HepG2 (cell line): ENCODE measurements around the gene NAB1. TPM values are rescaled to one million over a fixed set of nuclear protein-coding genes. Genes with fewer than 3 reads are reported as not detected.

Experiments
- ATAC-seq: fragments of 200-7000 bp; cut with Tn5 transposase; 3 replicates; pipeline ENCODE4 v1.9.1; 2020; ENCODE audit warnings: mild to moderate bottlenecking, moderate library complexity
- BruUV-seq: library from RNA; stranded (reverse); fragments of 400-500 nt; replicated peaks from 2 replicates; lab custom pipeline; 2021; lab: Mats Ljungman, UMichigan
- CTCF ChIA-PET: fragments of 300-600 bp; formaldehyde crosslinking; extraction: SDS; loops from one replicate; lab custom pipeline; 2021; ENCODE audit warnings: low total read pairs, inconsistent platforms, low intra/inter-chr PET ratio; lab: Yijun Ruan, JAX
- POLR2A ChIA-PET: fragments of 350-600 bp; sonication (Branson Sonifier 250); formaldehyde crosslinking; loops from one replicate; lab custom pipeline; 2020; ENCODE audit warnings: antibody characterized with exemption, inconsistent platforms; lab: Yijun Ruan, JAX
- DNase-seq: peaks from one replicate; pipeline ENCODE4 v3.0.0-alpha.2; 2015; ENCODE audit warnings: low spot score
- FAIRE-seq: peaks from 3 replicates; lab custom pipeline; 2011; peaks lifted over from hg19 to GRCh38; lab: Jason Lieb, UNC
- H2AFZ ChIP-seq: one replicate; pipeline ENCODE4 v1.6.1; 2011; ENCODE audit warnings: low read length, inconsistent platforms
- H3K27ac ChIP-seq: fragments of 300-600 bp; 3 replicates; pipeline ENCODE4 v1.8.0; 2011; ENCODE audit warnings: mixed run types, mild to moderate bottlenecking, mixed read lengths, low read length, inconsistent platforms; ENCODE audit not compliant: insufficient read depth; ENCODE audit errors: extremely low read length
- H3K27me3 ChIP-seq, 2 experiments: fragments of 200-600 bp in 1 of 2; 2 replicates in 1 of 2; 3 replicates in 1 of 2; pipeline versions ENCODE4 v1.6.0 to v1.8.0; 2011; ENCODE audit warnings: low read length in 2 of 2, mild to moderate bottlenecking in 2 of 2, moderate library complexity in 2 of 2, inconsistent platforms in 1 of 2; ENCODE audit not compliant: insufficient read depth in 2 of 2, control insufficient read depth in 1 of 2
- H3K36me3 ChIP-seq, 2 experiments: fragments of 200-600 bp in 1 of 2; replicated peaks in 1 of 2; 2 replicates in 1 of 2; 3 replicates in 1 of 2; pipeline versions ENCODE4 v1.5.1 to v1.8.0; 2011; ENCODE audit warnings: low read length in 2 of 2, inconsistent platforms in 1 of 2; ENCODE audit not compliant: insufficient read depth in 2 of 2, control insufficient read depth in 1 of 2
- H3K4me1 ChIP-seq: 2 replicates; pipeline ENCODE4 v1.5.1; 2012; ENCODE audit warnings: low read length, inconsistent platforms; ENCODE audit not compliant: insufficient read depth
- H3K4me2 ChIP-seq: 2 replicates; pipeline ENCODE4 v1.6.0; 2011; ENCODE audit warnings: low read depth, low read length, inconsistent platforms
- H3K4me3 ChIP-seq, 3 experiments: fragments of 200-600 bp in 1 of 3; sonication (generic), shearing (Covaris generic) in 1 of 3; replicated peaks in 1 of 3; 2 replicates each; pipeline ENCODE4 v1.5.1; 2011 to 2016; ENCODE audit warnings: low read length in 3 of 3, inconsistent platforms in 2 of 3, low read depth in 2 of 3, mild to moderate bottlenecking in 2 of 3, control low read depth in 1 of 3, mixed read lengths in 1 of 3; ENCODE audit not compliant: insufficient read depth in 1 of 3
- H3K79me2 ChIP-seq: one replicate; pipeline ENCODE4 v1.6.1; 2011; ENCODE audit warnings: low read length, inconsistent platforms; ENCODE audit not compliant: insufficient read depth
- H3K9ac ChIP-seq: 2 replicates; pipeline ENCODE4 v1.6.0; 2011; ENCODE audit warnings: mild to moderate bottlenecking, low read depth, low read length, inconsistent platforms; ENCODE audit not compliant: insufficient read depth
- H3K9me3 ChIP-seq: 2 replicates; pipeline ENCODE4 v1.5.1; 2012; ENCODE audit warnings: mild to moderate bottlenecking, low read length
- H4K20me1 ChIP-seq: 2 replicates; pipeline ENCODE4 v1.6.0; 2011; ENCODE audit warnings: inconsistent platforms, mild to moderate bottlenecking, low read length, moderate library complexity; ENCODE audit not compliant: insufficient read depth
- CEBPB ChIP-seq: IDR thresholded peaks from 2 replicates; pipeline ENCODE4 v1.6.1; 2011; ENCODE audit warnings: low read depth, low read length, improper control_type of control experiment, borderline replicate concordance
- HES4 ChIP-seq: sonication (generic); formaldehyde crosslinking; IDR thresholded peaks from 2 replicates; pipeline ENCODE4 v1.9.0; 2021; ENCODE audit warnings: mild to moderate bottlenecking, missing genetic modification reagents, borderline replicate concordance
- MAFF ChIP-seq: IDR thresholded peaks from 2 replicates; pipeline ENCODE4 v1.6.1; 2011; ENCODE audit warnings: low read depth, low read length, improper control_type of control experiment
- MAFK ChIP-seq, 2 experiments: IDR thresholded peaks in 1 of 2; conservative IDR thresholded peaks in 1 of 2; 2 replicates each; pipeline ENCODE4 v1.6.1; 2011; ENCODE audit warnings: improper control_type of control experiment in 2 of 2, low read length in 2 of 2
- WGBS: methylation state at CpG from one replicate; pipeline ENCODE4 v1.1.6; 2017; ENCODE audit warnings: low lambda C conversion rate; 5-methylcytosine and 5-hydroxymethylcytosine counted together
- in situ Hi-C: cut with HindIII; loops from 2 replicates; pipeline ENCODE4 v1.10.0; 2017; ENCODE audit warnings: low pct_unique_long_range_greater_than_20kb; ENCODE audit not compliant: extremely low pct_ligation_motif_present
- intact Hi-C: fragments of 100-400 bp; cut with micrococcal nuclease; formaldehyde crosslinking; loops from one replicate; pipeline ENCODE4 v1.10.0; 2022; ENCODE audit not compliant: unreplicated experiment
- polyA plus RNA-seq, 8 experiments: library from polyadenylated mRNA; depleted of rRNA in 3 of 8; stranded (reverse) in 7 of 8; unstranded in 1 of 8; fragments of >200 nt; fragmentation: Illumina TruSeq in 4 of 8; extraction: Trizol in 4 of 8; gene quantifications; 2 replicates each; pipeline versions ENCODE4 v1.2.1 to v1.2.3, GENCODE V29; 2011 to 2016; ENCODE audit warnings: low read depth in 4 of 8, missing spikeins in 1 of 8, mixed read lengths in 1 of 8; ENCODE audit not compliant: insufficient read depth in 1 of 8
- total RNA-seq, 5 experiments: library from RNA; depleted of rRNA; stranded (reverse); fragments of >200 nt; fragmentation: Illumina TruSeq; extraction: Trizol; gene quantifications; 2 replicates each; pipeline ENCODE4 v1.2.3, GENCODE V29; 2016; ENCODE audit warnings: low read depth in 1 of 5
- TF ChIP-seq, protein P1 (sequence below): IDR thresholded peaks from 2 replicates; pipeline ENCODE4 v1.6.1; 2016
- TF ChIP-seq, protein P2 (sequence below): sonication (generic); formaldehyde crosslinking; IDR thresholded peaks from 2 replicates; pipeline ENCODE4 v1.5.0; 2020; ENCODE audit warnings: missing genetic modification reagents

The NAB1 gene
- total and polyA plus RNA-seq, 2 of the 13 experiments (the other 11 are each of a cell fraction or from before 2014, with no cell fraction given), result 24.5 to 46.0 TPM

DNA sequence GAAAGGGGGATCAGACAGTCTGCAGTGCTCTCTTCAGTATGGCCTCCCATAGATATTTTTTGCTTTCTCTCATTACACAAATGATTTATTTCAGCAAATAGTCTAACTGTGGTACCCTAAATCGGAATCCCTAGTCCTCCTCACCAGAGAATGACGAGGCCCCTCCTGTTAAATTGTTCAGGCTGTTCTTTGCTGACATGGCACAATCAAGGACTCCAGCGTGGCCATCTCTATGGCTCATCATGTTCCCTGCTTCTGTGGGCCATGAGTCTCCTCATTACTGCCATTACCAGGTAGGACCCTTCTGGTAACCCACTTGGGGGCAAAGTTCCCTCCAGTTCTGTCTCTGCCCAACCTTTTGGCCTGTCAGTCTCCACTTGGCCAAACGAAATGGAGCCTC lies 62.2 kb downstream of the NAB1 start:
- no peak for FAIRE-seq
- WGBS, result 10% methylated on average over 4 of the region's 4 CpGs
- POLR2A ChIA-PET, result no interaction called here

DNA sequence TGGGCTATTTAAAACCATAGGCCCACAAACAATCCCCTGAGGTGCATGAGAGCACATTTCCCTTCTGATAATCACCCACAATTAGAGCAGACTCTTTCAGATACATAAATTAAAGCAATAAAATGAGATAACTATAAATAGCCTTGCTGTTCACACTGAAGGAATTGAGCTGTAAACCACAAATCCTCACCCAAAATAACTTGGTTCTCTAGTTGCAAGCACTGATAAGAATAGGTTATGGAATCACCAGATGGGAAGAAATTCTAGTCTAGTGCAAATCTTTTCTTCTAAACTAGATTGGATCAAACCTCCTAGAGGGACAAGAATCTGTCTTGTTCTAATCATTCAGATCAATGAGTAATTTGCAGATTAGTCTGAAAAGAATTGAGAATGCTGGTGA lies 64.6 kb downstream of the NAB1 start:
- BruUV-seq, result no TSS peak
- ATAC-seq (no peak), DNase-seq (no peak), FAIRE-seq (no peak)
- ChIA-PET POLR2A (no interaction called here), CTCF (no interaction called here)
- Histone ChIP-seq H3K9me3 (no peaks in the 10 kb centered on the region), H3K27ac (no peak overlapping the region), H3K27me3 (peaks cover 0 to 2% of the 10 kb centered on the region in 2 experiments; a peak in 2 of 5 replicates), H4K20me1 (no peaks in the 10 kb centered on the region), H3K79me2 (no peaks in the 10 kb centered on the region), H3K4me2 (no peak overlapping the region), H3K36me3 (no peaks in the 10 kb centered on the region), H3K4me1 (no peaks in the 10 kb centered on the region), H2AFZ (no peak overlapping the region), H3K9ac (no peak overlapping the region), H3K4me3 (no peak overlapping the region)
- intact Hi-C loops (no loop called here), in situ Hi-C loops (no loop called here)
- TF ChIP-seq, protein P1, sequence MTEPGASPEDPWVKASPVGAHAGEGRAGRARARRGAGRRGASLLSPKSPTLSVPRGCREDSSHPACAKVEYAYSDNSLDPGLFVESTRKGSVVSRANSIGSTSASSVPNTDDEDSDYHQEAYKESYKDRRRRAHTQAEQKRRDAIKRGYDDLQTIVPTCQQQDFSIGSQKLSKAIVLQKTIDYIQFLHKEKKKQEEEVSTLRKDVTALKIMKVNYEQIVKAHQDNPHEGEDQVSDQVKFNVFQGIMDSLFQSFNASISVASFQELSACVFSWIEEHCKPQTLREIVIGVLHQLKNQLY (CRISPR knock-in tag), result no peak
- no peak for TF ChIP-seq HES4
- TF ChIP-seq, protein P2, sequence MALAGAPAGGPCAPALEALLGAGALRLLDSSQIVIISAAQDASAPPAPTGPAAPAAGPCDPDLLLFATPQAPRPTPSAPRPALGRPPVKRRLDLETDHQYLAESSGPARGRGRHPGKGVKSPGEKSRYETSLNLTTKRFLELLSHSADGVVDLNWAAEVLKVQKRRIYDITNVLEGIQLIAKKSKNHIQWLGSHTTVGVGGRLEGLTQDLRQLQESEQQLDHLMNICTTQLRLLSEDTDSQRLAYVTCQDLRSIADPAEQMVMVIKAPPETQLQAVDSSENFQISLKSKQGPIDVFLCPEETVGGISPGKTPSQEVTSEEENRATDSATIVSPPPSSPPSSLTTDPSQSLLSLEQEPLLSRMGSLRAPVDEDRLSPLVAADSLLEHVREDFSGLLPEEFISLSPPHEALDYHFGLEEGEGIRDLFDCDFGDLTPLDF (CRISPR knock-in tag), result no peak

More for the DNA sequence above, 62.2 kb downstream of the NAB1 start:
- Histone ChIP-seq H3K9me3 (no peaks in the 10 kb centered on the region), H3K27ac (no peak overlapping the region), H3K4me1 (no peaks in the 10 kb centered on the region), H3K79me2 (no peaks in the 10 kb centered on the region), H2AFZ (no peak overlapping the region), H3K36me3 (no peaks in the 10 kb centered on the region), H3K27me3 (no peaks in the 10 kb centered on the region), H4K20me1 (no peaks in the 10 kb centered on the region), H3K9ac (no peak overlapping the region), H3K4me2 (no peak overlapping the region), H3K4me3 (no peak overlapping the region)
- BruUV-seq, result no TSS peak
- ATAC-seq (no peak), DNase-seq (no peak)
- CTCF ChIA-PET, result no interaction called here
- TF ChIP-seq CEBPB (no peak), MAFF (peak; percentile 93), MAFK (conservative IDR thresholded peaks at IDR 0.05 in 1 of 2, IDR thresholded peaks at IDR 0.05 in 1 of 2; ENCODE audit: low read length in 2 of 2) (peak; percentile 94 to 96)
- intact Hi-C loops (no loop called here), in situ Hi-C loops (no loop called here)
